Glomerular visceral epithelial cell (primary cell): ENCODE results near the gene SEC22C.

Experiments used
- DNase-seq: peaks from one replicate; pipeline ENCODE4 v3.0.0-alpha.2; 2016; ENCODE audit errors: extremely low spot score

Gene SEC22C

DNA sequence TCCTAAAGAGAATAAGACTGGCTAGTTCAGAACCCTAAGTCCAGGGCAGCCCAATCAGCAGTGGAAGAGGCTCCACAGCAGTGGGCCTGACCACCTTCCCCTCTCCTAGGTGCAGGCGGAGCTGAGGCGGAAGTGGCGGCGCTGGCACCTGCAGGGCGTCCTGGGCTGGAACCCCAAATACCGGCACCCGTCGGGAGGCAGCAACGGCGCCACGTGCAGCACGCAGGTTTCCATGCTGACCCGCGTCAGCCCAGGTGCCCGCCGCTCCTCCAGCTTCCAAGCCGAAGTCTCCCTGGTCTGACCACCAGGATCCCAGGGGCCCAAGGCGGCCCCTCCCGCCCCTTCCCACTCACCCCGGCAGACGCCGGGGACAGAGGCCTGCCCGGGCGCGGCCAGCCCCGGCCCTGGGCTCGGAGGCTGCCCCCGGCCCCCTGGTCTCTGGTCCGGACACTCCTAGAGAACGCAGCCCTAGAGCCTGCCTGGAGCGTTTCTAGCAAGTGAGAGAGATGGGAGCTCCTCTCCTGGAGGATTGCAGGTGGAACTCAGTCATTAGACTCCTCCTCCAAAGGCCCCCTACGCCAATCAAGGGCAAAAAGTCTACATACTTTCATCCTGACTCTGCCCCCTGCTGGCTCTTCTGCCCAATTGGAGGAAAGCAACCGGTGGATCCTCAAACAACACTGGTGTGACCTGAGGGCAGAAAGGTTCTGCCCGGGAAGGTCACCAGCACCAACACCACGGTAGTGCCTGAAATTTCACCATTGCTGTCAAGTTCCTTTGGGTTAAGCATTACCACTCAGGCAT lies 45.6 kb downstream of the SEC22C start:
- DNase-seq: peak; percentile 6

- DNase-seq: no peak
Measured at GRCh38 chr3:42533161-42533897, 48.4 kb downstream of the SEC22C start.

DNA sequence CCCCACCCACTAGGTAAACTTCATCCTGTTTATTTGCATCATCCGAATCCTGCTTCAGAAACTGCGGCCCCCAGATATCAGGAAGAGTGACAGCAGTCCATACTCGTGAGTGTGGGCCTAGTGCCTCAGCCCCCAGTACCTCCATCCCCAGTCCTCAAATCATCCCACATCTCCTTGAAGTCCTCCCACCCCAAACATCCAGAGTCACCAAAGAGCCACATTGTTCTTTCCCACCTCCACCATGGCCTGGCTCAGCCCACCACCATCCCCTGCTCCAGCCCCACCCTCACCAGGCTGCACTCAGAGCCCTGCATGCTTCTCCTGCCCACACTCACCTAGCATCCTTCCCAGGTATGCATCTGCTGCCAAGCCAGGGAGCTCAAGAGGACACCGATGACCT lies 49.5 kb downstream of the SEC22C start:
- no peak for DNase-seq

DNA sequence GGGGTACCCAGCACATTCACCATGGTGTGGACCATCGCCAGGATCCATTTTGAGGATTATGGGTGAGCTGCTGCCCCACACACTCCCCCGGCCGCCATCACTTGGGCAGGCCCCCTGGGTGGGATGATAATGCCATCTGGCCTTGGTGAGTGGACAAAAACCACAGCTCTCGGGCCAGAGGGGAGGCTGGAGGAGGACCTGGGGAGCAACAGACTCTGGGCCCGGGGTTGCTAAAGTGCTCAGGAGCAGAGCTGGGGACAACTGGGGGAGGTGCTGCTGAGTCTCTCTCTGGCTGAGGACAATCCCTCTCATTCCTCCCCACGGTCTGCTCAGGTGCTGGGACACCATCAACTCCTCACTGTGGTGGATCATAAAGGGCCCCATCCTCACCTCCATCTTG lies 50.3 kb downstream of the SEC22C start:
- DNase-seq: no peak

GRCh38 chr3:42530073-42530472 lies 51.7 kb downstream of the SEC22C start:
- no peak for DNase-seq

DNA sequence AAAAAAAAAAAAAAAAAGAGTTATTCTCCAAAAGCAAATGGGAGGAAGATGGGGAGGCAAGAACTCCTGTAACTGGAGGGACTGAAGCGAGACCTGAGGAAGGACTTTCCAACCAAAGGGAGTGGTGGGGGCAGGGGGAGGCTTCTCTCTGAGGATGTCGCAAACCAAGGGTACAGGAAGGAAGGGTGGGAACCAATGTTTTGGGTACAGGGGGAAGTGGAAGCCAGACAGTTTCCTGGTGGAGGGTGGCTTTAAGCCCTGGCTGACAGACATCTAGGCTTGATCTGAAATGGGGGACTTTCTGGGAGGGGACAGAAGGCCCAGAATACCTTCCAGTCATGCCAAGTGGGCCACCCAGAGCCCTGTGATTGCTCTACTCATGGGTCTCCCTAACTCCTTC lies 52.3 kb downstream of the SEC22C start:
- DNase-seq: no peak

DNA sequence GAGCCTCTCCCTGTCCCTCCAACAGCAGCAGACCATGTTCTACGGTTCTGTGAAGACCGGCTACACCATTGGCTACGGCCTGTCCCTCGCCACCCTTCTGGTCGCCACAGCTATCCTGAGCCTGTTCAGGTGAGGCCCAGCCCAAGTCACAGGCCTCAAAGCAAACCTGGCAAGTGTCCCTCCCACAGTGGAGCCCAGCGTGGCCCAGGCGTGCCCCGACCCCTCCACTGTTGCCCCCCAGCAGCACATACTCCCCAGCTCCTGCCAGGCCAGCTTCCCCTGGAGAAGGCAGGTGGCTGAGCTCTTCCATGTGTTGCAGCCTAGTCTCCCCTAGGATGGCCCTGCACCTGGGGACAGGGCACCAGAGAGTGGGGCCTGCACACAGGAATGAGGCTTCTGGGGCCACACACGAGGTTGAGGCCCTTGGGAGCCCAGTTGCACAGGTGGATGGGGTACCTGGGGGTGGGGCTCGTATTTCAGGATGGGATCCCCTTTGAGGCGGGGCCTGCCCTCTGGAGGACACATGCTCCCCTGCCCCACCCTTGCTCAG lies 54.3 kb downstream of the SEC22C start:
- no peak for DNase-seq

- no peak for DNase-seq
Measured at GRCh38 chr3:42526616-42527367, 55.0 kb downstream of the SEC22C start.

DNA sequence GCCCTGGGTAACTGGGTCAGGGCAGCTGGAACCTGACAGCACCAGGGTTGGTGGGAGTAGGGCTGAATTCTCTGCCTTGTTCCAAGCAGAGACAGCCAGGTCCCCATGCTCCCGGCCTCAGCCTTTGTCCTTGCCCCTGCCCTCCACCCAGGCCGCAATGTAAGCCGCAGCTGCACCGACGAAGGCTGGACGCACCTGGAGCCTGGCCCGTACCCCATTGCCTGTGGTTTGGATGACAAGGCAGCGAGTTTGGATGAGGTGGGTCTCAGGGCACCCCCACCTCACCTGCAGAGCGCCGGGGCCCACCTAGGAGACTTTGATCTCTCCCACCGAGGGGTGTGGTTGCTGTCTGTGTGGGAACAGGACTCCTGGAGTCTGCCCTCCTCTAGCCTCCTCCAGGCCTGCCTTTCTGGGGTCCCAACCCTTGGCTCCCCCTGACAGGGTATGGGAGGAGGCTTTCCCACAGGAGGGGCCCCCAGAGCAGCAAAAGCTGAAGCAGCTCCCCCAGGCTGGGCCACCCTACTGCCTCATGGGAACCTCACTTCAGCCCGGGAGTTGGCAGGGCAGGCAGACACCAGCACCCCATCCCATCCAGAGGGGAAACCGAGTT lies 55.9 kb downstream of the SEC22C start:
- no peak for DNase-seq

DNA sequence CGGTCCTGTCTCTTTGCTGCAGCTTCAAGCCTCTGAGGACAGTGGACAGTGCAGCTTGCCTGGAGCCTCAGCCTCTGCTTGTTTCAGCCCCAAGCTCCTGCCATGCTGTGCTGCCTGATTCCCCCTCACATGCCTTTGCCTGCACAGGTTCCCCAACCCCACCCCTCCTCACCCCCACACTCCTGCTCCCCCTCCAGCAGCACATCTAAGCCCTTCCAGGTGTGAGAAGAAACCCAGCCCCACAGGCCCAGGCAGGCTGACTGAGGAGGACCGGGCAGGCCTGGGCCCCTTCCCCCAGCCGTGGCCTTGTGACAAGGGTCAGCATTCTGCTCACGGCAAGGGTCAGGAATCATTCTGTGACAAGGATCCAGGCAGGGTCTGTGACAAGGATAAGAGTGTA lies 56.6 kb downstream of the SEC22C start:
- no peak for DNase-seq

- DNase-seq: no peak
Measured at GRCh38 chr3:42524751-42525150, 57.0 kb downstream of the SEC22C start.

GRCh38 chr3:42520906-42521305 lies 60.9 kb downstream of the SEC22C start:
- DNase-seq: no peak

DNA sequence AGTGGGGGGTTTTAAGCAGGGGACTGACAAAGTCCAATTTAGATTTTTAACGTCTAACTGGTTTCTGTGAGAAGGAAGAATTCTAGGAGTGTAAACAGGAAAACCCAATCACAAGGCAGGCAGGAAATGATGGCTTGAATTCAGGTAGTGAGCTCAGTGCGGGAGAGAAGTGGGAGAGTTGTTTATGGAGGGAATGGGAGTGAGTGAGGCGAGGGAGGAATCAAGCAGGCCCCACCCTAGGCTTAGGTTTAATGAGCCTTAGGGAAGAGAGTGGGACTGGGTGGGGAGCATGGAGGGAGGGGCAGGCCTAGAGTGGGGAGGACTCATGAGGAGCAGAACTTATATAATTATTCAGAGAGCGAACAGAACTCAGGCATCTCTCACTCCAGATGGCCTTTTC lies 61.4 kb downstream of the SEC22C start:
- no peak for DNase-seq

DNA sequence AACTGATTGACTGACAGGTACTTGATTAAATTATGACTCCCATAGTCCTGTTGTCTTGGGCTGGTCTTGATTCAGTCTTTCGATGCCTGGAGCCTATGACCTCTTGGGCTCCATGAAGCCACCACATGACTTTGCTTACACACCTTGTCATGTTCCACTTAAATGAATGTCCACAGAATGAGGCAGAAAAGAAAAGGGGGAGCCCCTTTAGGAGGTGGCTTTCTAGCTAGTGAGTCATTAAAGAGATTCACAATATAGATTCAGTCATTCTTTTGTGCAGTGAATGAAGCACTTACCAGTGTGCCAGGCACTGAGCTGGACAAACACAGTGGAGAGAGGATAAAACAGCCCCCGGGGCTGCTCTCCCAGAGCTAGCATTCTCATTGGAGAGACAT lies 62.2 kb downstream of the SEC22C start:
- no peak for DNase-seq

DNA sequence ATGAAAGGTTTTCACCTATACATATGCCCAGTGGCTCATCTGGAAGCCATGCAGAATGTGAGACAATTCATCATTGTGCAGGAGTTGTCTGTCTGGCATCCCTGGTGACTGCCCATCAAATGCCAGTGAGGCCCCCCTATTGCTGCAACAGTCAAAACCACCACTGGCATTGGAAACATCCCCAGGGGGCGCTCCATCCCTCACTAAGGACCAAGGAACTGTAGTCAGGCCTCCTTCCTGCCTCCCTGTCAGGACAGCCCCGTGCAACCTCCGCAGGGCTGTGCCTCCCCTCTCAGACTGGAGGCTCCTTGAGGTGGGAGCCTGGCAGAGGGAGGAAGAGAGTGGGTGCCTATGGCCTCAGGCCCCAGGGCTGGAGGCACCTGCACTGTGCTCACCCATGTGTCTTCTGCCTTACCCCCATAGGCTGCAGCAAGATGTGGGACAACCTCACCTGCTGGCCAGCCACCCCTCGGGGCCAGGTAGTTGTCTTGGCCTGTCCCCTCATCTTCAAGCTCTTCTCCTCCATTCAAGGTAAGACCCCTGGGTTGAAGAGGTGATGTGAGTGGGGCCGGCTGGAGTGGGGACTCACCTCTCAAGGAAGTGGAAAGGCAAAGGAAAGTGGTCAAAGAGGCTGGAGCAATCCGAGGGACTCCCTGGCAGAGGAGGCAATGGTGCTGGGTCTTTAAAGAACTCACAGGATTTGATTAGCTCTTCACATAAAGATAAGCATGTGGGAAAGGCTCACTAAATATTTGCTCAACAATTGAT lies 62.8 kb downstream of the SEC22C start:
- DNase-seq: no peak

GRCh38 chr3:42517117-42517516 lies 64.7 kb downstream of the SEC22C start:
- no peak for DNase-seq

DNA sequence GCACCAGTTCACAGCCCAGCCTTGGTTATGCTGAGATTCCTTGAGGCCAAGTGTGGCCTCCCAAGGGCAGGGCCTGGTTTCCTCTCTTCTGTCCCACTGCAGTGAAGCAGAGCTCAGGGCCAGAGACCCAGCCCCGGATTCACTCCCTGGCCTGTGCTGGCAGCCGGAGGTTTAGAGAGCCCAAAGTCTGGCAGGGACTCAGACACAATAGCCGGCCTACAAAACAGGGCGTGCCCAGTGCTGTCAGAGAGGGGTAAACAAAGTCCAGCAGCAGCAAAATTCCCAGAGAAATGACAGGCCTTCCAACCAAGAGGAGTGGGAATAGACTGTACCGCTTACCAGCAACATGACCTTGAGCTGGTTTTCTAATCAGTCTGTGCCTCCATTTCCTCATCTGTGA lies 65.3 kb downstream of the SEC22C start:
- no peak for DNase-seq

GRCh38 chr3:42515976-42516375 lies 65.8 kb downstream of the SEC22C start:
- DNase-seq: no peak

DNA sequence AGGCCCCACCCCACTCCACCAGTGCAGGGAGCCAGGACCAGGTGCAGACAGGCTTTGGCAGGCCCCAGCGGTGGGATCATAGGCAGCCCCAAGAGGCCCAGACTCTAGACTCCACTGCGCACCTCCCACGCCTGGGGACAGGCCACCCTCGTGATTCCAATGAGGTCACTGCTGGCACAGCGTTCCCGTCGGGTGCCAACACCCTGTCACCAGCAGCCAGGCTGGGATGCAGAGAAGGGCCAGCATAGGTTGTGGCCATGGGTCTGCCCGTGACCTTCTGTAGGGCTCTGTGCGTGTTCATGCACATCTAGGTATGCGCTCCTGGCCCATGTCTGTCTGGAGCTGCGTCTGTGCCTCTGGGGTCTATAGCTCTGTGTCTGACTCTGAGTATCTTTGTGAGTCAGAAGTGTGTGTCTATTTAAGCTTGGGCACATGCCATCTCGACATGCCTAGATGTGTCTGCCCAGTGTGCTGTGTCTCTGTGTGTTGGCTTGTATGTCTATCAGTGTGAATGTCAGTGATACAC lies 66.3 kb downstream of the SEC22C start:
- DNase-seq: no peak

DNA sequence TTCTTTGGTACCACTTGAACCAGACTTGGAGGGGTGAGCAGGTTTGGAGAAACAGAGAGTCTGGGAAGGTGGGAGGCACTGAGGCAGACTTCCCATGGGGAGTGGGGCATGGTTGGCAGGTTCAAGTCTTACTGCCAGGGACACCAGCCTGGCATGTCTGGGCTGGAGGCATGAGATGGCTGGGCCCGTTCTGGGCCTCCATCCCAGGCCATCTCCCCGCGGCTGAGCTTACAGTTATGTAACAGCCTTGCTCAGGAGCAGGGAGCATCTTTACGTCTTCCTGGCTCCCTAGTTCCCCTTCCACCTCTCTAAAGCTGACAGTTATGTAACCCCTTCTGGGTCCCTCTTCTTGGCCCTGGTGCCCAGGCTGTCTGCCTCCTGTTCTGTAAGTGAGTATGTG lies 66.9 kb downstream of the SEC22C start:
- no peak for DNase-seq

DNA sequence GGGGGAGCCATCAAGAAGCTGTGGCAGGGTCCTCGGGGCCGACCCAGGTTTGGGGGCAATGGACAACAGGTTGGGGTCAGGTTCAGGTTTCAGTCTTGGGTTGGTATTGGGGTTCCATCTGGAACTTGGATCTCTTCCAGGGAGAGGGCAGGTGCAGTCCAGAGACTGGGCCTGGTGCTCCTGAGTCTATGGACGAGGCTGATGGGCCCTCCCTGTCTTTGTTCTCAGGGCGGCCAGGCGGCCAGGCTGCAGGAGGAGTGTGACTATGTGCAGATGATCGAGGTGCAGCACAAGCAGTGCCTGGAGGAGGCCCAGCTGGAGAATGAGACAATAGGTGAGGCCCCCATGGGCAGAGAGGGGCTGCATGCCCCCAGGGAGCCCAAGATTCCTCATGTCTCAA lies 68.2 kb downstream of the SEC22C start:
- no peak for DNase-seq
